Measurements from ENCODE around the gene METTL17. TPM values are rescaled to one million over a fixed set of nuclear protein-coding genes. Genes with fewer than 3 reads are reported as not detected.
A peak's percentile ranks its signal among the peaks of the same experiment; 100 is the strongest.
"Not testable (repeated sequence)": the region's sequence is repeated elsewhere in the genome, so short reads cannot be mapped to it uniquely, and the experiment has no call there.

Gene METTL17
- total and polyA plus RNA-seq, 2 experiments from 2014 or later: 65.9 to 80.9 TPM

GRCh38 chr14:20956376-20956976 lies 33.3 kb upstream of the METTL17 start:
- no peak overlapping the region for H3K27ac ChIP-seq
- 87% methylated on average over 11 of the region's 11 CpGs for WGBS (ENCODE audit: low lambda C conversion rate, missing lambda C conversion rate)
- H3K27me3 ChIP-seq: no peaks in the 10 kb centered on the region
- no peaks in the 10 kb centered on the region for H3K9me3 ChIP-seq (ENCODE audit: low read depth)
- H3K79me2 ChIP-seq: no peaks in the 10 kb centered on the region
- no peak for TF ChIP-seq CTCF (IDR thresholded peaks at IDR 0.05; ENCODE audit: poor library complexity)
- TF ChIP-seq EZH2phosphoT487 (IDR thresholded peaks at IDR 0.05; ENCODE audit: low read depth, severe bottlenecking, unreplicated experiment): no peak
- no peak for TF ChIP-seq EZH2 (IDR thresholded peaks at IDR 0.05; ENCODE audit: borderline replicate concordance)
- H2AFZ ChIP-seq: no peak overlapping the region
- no peak overlapping the region for H3K4me3 ChIP-seq
- H4K20me1 ChIP-seq (ENCODE audit: insufficient read depth, poor library complexity, severe bottlenecking): no peaks in the 10 kb centered on the region
- no peaks in the 10 kb centered on the region for H3K36me3 ChIP-seq (replicated peaks; ENCODE audit: insufficient read depth, low read depth)
- no peaks in the 10 kb centered on the region for H3K9me2 ChIP-seq (replicated peaks; ENCODE audit: insufficient read depth)
- peaks cover 14% of the 10 kb centered on the region for H3K4me1 ChIP-seq (ENCODE audit: insufficient read depth)
- DNase-seq (ENCODE audit: low spot score): no peak
- no peak overlapping the region for H3K4me2 ChIP-seq

GRCh38 chr14:20958946-20959345 lies 30.8 kb upstream of the METTL17 start:
- H3K36me3 ChIP-seq (replicated peaks; ENCODE audit: insufficient read depth, low read depth); H2AFZ ChIP-seq; H3K4me2 ChIP-seq; H3K27ac ChIP-seq; H3K79me2 ChIP-seq; H3K9me3 ChIP-seq (ENCODE audit: low read depth); H4K20me1 ChIP-seq (ENCODE audit: insufficient read depth, poor library complexity, severe bottlenecking); H3K27me3 ChIP-seq; H3K4me3 ChIP-seq; DNase-seq (ENCODE audit: low spot score); H3K9me2 ChIP-seq (replicated peaks; ENCODE audit: insufficient read depth): not testable (repeated sequence)
- peaks cover 14% of the 10 kb centered on the region for H3K4me1 ChIP-seq (ENCODE audit: insufficient read depth)

GRCh38 chr14:20969336-20969735 lies 20.4 kb upstream of the METTL17 start:
- Histone ChIP-seq H3K4me3 (no peak overlapping the region), H3K79me2 (no peaks in the 10 kb centered on the region), H2AFZ (no peak overlapping the region), H3K36me3 (replicated peaks; ENCODE audit: insufficient read depth, low read depth) (no peaks in the 10 kb centered on the region), H3K27ac (no peak overlapping the region), H3K4me1 (ENCODE audit: insufficient read depth) (peaks cover 13% of the 10 kb centered on the region), H3K9me3 (ENCODE audit: low read depth) (no peaks in the 10 kb centered on the region), H3K9me2 (replicated peaks; ENCODE audit: insufficient read depth) (no peaks in the 10 kb centered on the region), H4K20me1 (ENCODE audit: insufficient read depth, poor library complexity, severe bottlenecking) (no peaks in the 10 kb centered on the region), H3K4me2 (no peak overlapping the region), H3K27me3 (no peaks in the 10 kb centered on the region)
- TF ChIP-seq EZH2phosphoT487 (IDR thresholded peaks at IDR 0.05; ENCODE audit: low read depth, severe bottlenecking, unreplicated experiment) (no peak), CTCF (IDR thresholded peaks at IDR 0.05; ENCODE audit: poor library complexity) (no peak), EZH2 (IDR thresholded peaks at IDR 0.05; ENCODE audit: borderline replicate concordance) (no peak)
- WGBS (ENCODE audit: low lambda C conversion rate, missing lambda C conversion rate): 92% methylated on average over 3 of the region's 3 CpGs
- DNase-seq (ENCODE audit: low spot score): no peak

GRCh38 chr14:20970647-20970982 lies 19.2 kb upstream of the METTL17 start:
- H3K4me2 ChIP-seq: peak overlapping the region; percentile 87
- peaks cover 21% of the 10 kb centered on the region for H3K4me1 ChIP-seq (ENCODE audit: insufficient read depth)
- H3K9me2 ChIP-seq (replicated peaks; ENCODE audit: insufficient read depth): no peaks in the 10 kb centered on the region
- peak overlapping the region; percentile 92 for H2AFZ ChIP-seq
- TF ChIP-seq CTCF (IDR thresholded peaks at IDR 0.05; ENCODE audit: poor library complexity) (no peak), EZH2phosphoT487 (IDR thresholded peaks at IDR 0.05; ENCODE audit: low read depth, severe bottlenecking, unreplicated experiment) (no peak)
- H3K27me3 ChIP-seq: no peaks in the 10 kb centered on the region
- H3K9me3 ChIP-seq (ENCODE audit: low read depth): no peaks in the 10 kb centered on the region
- no peaks in the 10 kb centered on the region for H3K79me2 ChIP-seq
- peak overlapping the region; percentile 51 for H3K4me3 ChIP-seq
- no peak for DNase-seq (ENCODE audit: low spot score)
- H3K36me3 ChIP-seq (replicated peaks; ENCODE audit: insufficient read depth, low read depth): no peaks in the 10 kb centered on the region
- H3K27ac ChIP-seq: peak overlapping the region; percentile 81
- H4K20me1 ChIP-seq (ENCODE audit: insufficient read depth, poor library complexity, severe bottlenecking): no peaks in the 10 kb centered on the region
- WGBS (ENCODE audit: low lambda C conversion rate, missing lambda C conversion rate): 55% methylated on average over 10 of the region's 10 CpGs

All from hepatocyte (in vitro differentiated cells).